ENCODE data around the gene SMIM44. TPM values are rescaled to one million over a fixed set of nuclear protein-coding genes. Genes with fewer than 3 reads are reported as not detected.

Gene SMIM44
- total and polyA plus RNA-seq, 2 donors: not detected

DNA sequence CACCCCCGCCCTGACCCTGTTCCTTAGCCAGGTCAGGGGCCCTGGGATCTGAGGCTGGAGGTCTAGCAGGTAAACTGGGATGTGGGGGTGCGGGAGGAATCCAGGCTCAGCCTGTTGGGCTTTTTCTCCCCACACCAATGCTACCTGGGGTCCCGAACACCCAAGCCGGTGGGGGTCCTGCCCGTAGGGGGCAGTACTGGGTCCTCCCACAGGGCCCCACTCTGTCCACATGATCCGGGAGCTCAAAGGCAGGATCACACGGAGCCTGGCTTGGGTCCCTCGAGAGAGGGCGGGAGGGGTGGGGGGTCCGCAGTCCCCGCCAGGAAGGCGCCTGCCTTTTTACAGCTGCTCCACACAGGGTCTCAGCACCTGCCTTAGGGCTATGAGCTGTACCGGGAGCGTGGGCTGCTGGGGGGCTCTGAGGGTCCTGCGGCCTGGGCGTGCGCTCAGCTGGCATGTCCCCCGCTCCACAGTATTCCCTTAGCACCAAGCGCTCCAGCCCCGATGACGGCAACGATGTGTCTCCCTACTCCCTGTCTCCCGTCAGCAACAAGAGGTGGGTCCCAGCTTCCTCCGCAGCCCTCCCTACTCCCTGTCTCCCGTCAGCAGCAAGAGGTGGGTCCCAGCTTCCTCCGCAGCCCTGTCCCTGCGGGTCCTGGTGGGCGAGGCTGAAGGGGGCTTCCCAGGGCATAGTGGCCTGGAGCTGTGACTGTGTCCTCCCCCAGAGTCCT is 43.4 kb upstream of the SMIM44 start:
- peaks cover 68 to 83% of the 10 kb centered on the region in 2 donors for H3K36me3 ChIP-seq (ENCODE audit: control insufficient read depth in 2 of 2, insufficient read depth in 2 of 2, low read length in 1 of 2)
- H3K9me3 ChIP-seq (ENCODE audit: control insufficient read depth in 2 of 2, insufficient read depth in 1 of 2, low read length in 1 of 2): no peaks in the 10 kb centered on the region
- no peak for DNase-seq (ENCODE audit: low read depth in 6 of 9, low spot score in 9 of 9)
- H3K4me3 ChIP-seq (ENCODE audit: low read length in 2 of 2): no peak overlapping the region
- H3K27me3 ChIP-seq (ENCODE audit: control insufficient read depth in 2 of 2, insufficient read depth in 1 of 2, low read length in 1 of 2): no peaks in the 10 kb centered on the region
- 98% methylated on average over 28 of the region's 28 CpGs for WGBS
- no peak overlapping the region for H3K27ac ChIP-seq (ENCODE audit: low read depth in 1 of 2, low read length in 1 of 2)
- no peaks in the 10 kb centered on the region for H3K4me1 ChIP-seq (ENCODE audit: control insufficient read depth in 2 of 2, insufficient read depth in 2 of 2, low read length in 2 of 2)

DNA sequence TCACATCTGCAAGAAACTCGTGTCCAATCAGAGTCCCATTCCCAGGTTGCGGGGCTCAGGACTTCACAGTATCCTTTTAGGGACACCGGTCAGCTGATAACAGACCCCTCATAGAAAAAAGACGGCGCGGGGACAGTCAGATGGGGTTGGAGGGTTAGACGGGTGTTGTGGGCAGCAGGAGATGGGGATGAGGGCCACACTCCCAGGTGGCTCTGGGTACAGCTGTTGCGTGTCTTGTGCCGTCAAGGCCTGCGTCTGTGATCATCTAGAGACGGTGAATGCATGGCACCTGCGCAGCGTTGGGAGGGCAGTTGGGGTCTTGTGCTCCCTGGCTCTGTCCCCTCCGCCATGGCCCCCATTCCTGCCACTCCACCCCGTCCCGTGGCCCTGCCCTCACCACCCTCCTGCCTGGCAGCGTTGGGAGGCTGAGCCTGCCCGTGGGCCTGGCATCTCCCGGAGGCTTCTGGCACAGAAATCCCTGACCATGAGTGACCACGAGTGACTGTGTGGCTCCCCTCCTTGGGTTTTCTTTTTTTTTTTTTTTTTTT is 41.7 kb upstream of the SMIM44 start:
- H3K4me1 ChIP-seq (ENCODE audit: control insufficient read depth in 2 of 2, insufficient read depth in 2 of 2, low read length in 2 of 2): no peaks in the 10 kb centered on the region
- no peaks in the 10 kb centered on the region for H3K9me3 ChIP-seq (ENCODE audit: control insufficient read depth in 2 of 2, insufficient read depth in 1 of 2, low read length in 1 of 2)
- no peak overlapping the region for H3K27ac ChIP-seq (ENCODE audit: low read depth in 1 of 2, low read length in 1 of 2)
- peaks cover 57 to 80% of the 10 kb centered on the region in 2 donors for H3K36me3 ChIP-seq (ENCODE audit: control insufficient read depth in 2 of 2, insufficient read depth in 2 of 2, low read length in 1 of 2)
- no peak for DNase-seq (ENCODE audit: low read depth in 6 of 9, low spot score in 9 of 9)
- 97% methylated on average over 20 of the region's 20 CpGs for WGBS
- H3K4me3 ChIP-seq (ENCODE audit: low read length in 2 of 2): no peak overlapping the region
- H3K27me3 ChIP-seq (ENCODE audit: control insufficient read depth in 2 of 2, insufficient read depth in 1 of 2, low read length in 1 of 2): no peaks in the 10 kb centered on the region

DNA sequence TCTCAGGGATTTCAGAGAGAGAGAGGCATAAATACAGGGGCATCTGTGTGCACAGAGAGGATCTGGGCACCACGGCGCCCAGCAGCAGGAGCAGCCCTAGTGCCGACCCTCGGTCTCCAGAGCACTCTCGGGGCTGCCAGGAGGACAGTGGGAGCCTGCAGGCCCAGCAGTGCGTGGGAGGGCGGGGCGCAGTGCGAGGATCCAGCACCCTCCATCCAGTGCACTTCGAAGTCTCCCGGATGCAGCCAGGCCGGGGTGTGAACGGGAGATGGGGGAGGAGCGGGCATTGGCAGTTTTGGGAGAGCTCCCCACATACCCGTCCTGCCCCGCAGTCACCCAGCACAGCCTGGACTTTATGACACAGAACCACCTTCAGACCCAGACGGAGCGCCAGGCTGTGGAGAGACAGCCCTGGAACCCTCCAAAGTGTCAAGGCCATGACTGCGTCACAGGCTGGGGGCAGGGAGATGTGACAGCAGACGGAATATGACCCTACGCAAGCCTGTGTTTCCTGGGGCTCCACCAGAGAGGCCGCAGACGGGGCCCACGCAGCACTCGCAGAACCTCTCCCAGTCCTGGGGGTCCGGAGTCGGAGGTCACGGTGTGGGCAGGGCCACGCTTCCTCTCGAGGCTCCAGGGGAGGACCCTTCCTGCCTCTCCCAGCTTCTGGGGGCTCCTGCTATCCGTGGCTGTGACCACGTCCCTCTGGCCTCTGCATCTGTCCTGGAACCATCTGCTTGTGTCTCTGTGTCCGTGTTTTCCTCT is 41.0 kb upstream of the SMIM44 start:
- Histone ChIP-seq H3K4me1 (ENCODE audit: control insufficient read depth in 2 of 2, insufficient read depth in 2 of 2, low read length in 2 of 2) (no peaks in the 10 kb centered on the region), H3K4me3 (ENCODE audit: low read length in 2 of 2) (no peak overlapping the region), H3K27me3 (ENCODE audit: control insufficient read depth in 2 of 2, insufficient read depth in 1 of 2, low read length in 1 of 2) (no peaks in the 10 kb centered on the region), H3K9me3 (ENCODE audit: control insufficient read depth in 2 of 2, insufficient read depth in 1 of 2, low read length in 1 of 2) (no peaks in the 10 kb centered on the region), H3K27ac (ENCODE audit: low read depth in 1 of 2, low read length in 1 of 2) (no peak overlapping the region), H3K36me3 (ENCODE audit: control insufficient read depth in 2 of 2, insufficient read depth in 2 of 2, low read length in 1 of 2) (peaks cover 64 to 84% of the 10 kb centered on the region in 2 donors)
- 99% methylated on average over 33 of the region's 33 CpGs for WGBS
- DNase-seq (ENCODE audit: low read depth in 6 of 9, low spot score in 9 of 9): no peak

DNA sequence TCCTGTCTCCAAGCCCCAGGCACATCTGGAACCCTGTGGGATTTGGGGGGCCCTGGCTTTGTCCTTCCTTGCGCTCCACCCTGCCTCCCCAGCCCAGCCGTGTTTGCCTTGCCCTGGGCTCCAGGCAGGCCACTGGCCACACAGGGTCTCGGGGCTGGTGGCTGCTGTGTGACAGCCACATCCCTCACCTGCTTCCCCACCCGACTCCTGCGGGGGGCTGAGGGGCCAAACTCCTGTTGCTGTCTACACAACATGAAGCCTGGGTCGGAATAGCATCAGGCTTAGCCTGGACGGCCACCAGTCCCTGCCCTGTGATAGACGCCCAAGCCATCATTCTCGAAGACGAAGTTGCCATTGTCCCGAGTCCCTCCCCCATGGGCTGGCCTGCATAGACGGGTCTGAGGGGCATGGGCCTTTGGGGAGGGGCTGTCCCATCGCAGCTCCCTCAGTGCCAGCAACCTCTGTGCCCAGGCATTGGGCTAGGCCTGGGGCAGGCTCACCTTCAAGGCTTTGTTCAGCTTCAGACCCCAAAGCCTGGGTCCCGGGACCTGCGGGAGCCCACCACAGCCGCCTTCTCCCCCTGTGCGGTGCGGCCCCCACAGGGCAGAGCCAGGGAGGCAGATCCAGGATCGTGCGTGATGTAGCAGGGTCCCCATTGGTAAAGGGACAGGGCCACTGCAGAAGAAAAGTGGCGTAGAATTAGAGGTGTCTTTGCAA is 40.3 kb upstream of the SMIM44 start:
- peaks cover 70 to 89% of the 10 kb centered on the region in 2 donors for H3K36me3 ChIP-seq (ENCODE audit: control insufficient read depth in 2 of 2, insufficient read depth in 2 of 2, low read length in 1 of 2)
- no peaks in the 10 kb centered on the region for H3K9me3 ChIP-seq (ENCODE audit: control insufficient read depth in 2 of 2, insufficient read depth in 1 of 2, low read length in 1 of 2)
- no peak overlapping the region for H3K27ac ChIP-seq (ENCODE audit: low read depth in 1 of 2, low read length in 1 of 2)
- no peaks in the 10 kb centered on the region for H3K4me1 ChIP-seq (ENCODE audit: control insufficient read depth in 2 of 2, insufficient read depth in 2 of 2, low read length in 2 of 2)
- no peak for DNase-seq (ENCODE audit: low read depth in 6 of 9, low spot score in 9 of 9)
- no peak overlapping the region for H3K4me3 ChIP-seq (ENCODE audit: low read length in 2 of 2)
- 97% methylated on average over 21 of the region's 21 CpGs for WGBS
- no peaks in the 10 kb centered on the region for H3K27me3 ChIP-seq (ENCODE audit: control insufficient read depth in 2 of 2, insufficient read depth in 1 of 2, low read length in 1 of 2)

DNA sequence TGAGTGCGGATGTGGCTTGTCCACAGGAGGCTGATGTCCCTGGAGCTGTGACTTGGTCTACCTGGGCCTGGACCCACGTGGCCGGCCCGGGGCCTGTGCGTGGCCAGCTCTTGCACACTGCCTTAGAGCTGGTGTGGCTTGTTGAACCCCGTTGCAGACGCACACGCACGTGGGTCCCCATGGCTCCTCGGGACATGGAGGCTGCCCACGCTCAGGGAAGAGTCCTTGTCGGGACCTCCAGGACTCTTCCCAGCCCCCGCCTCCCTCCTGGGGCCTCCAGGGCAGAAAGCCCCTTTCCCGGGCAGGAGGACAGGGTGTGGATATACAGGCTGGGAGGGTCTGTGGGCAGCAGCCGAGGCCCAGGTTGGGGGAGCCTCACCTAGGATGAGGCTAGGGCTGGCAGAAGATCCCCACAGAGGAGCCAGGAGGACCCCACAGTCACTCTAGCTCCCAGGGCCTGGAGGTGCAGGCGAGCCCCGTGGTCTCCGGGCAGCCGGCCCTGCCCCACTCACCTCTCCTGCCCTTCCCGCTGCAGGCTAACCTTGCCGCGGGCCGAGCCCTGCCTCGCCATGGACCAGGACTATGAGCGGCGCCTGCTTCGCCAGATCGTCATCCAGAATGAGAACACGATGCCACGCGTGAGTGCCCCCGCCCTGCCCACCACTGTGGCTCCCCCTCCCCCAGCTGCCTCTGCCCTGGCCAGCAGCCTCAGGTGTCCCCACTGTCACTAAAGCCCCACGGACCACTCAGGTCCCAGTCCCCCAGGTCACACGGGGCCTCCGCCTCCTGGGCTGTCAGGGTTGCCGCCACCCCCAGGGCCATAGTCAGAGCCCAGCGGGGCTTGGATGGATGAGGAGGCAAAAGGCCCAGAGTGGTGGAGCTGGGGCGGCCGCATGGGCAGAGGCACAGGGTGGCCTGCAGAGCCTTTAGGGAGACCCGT is 39.5 kb upstream of the SMIM44 start:
- Histone ChIP-seq H3K27me3 (ENCODE audit: control insufficient read depth in 2 of 2, insufficient read depth in 1 of 2, low read length in 1 of 2) (no peaks in the 10 kb centered on the region), H3K4me3 (ENCODE audit: low read length in 2 of 2) (no peak overlapping the region), H3K9me3 (ENCODE audit: control insufficient read depth in 2 of 2, insufficient read depth in 1 of 2, low read length in 1 of 2) (no peaks in the 10 kb centered on the region), H3K27ac (ENCODE audit: low read depth in 1 of 2, low read length in 1 of 2) (no peak overlapping the region), H3K4me1 (ENCODE audit: control insufficient read depth in 2 of 2, insufficient read depth in 2 of 2, low read length in 2 of 2) (no peaks in the 10 kb centered on the region), H3K36me3 (ENCODE audit: control insufficient read depth in 2 of 2, insufficient read depth in 2 of 2, low read length in 1 of 2) (peaks cover 66 to 85% of the 10 kb centered on the region in 2 donors)
- 98% methylated on average over 40 of the region's 40 CpGs for WGBS
- no peak for DNase-seq (ENCODE audit: low read depth in 6 of 9, low spot score in 9 of 9)

DNA sequence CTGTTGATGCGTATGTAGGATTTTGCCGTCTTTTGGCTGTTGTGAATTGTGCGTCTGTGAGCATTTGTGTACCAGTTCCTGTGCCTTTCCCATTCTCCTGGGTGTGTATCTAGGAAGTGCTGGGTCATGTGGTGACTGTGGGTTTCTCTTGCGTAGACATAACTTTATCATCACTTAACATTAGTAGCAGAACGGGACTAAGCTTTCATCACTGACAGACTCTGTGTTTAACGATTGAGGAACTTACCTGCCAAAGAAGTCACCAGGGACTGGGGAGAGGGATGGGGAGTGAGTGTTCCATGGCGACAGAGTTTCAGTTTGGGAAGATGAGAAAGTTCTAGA is 37.8 kb upstream of the SMIM44 start:
- Histone ChIP-seq H3K4me1 (ENCODE audit: control insufficient read depth in 2 of 2, insufficient read depth in 2 of 2, low read length in 2 of 2) (peaks cover 2 to 5% of the 10 kb centered on the region in 2 donors), H3K4me3 (ENCODE audit: low read length in 2 of 2) (no peak overlapping the region), H3K9me3 (ENCODE audit: control insufficient read depth in 2 of 2, insufficient read depth in 1 of 2, low read length in 1 of 2) (no peaks in the 10 kb centered on the region), H3K27me3 (ENCODE audit: control insufficient read depth in 2 of 2, insufficient read depth in 1 of 2, low read length in 1 of 2) (no peaks in the 10 kb centered on the region), H3K36me3 (ENCODE audit: control insufficient read depth in 2 of 2, insufficient read depth in 2 of 2, low read length in 1 of 2) (peaks cover 56 to 69% of the 10 kb centered on the region in 2 donors), H3K27ac (ENCODE audit: low read depth in 1 of 2, low read length in 1 of 2) (no peak overlapping the region)
- WGBS: 94% methylated on average over 7 of the region's 7 CpGs
- DNase-seq (ENCODE audit: low read depth in 6 of 9, low spot score in 9 of 9): no peak

DNA sequence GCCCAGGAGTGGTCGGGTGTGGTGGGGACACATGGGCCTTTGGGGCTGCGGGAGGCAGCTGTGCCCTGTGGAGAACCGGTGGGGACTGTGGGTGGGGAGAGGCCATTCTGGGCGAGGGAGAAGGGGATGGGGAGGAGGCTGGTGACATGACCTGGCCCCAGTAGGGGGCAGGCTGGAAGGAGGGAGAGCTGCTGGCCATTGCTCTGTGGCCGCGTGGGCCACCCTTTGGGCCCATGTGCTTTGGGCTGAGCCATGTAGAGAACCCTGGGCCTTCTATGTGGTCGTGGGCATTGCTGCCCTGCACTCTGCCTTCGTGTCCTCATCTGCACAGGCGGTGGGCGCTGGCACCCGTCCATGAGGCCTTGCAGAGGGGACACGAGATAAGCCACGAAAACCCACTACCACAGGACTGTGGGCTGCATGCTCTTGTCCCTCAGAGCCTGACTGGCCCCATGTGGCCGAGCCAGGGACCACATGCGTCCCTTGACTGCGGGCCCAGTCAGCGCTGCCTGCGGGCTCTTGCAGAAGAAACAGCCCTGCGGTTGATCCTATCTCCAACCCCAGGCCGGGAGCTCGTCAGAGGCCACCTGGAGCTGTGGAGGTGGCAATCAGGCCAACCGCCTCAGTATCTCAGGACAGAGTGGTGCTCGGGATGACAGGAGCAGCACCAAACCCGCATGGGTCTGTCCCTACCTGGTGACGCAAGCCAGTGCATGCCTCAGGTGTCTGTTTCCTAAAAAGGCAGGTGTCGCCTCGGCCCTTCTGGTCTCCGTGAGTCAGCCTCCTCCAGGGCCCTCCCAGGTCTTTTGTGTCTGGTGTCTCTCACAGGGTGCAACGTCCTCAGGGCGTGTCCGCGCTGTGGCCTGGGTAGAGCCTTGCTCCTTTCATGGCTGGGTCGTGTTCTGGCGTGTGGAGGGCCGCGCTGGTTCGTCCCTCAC is 37.2 kb upstream of the SMIM44 start:
- Histone ChIP-seq H3K27ac (ENCODE audit: low read depth in 1 of 2, low read length in 1 of 2) (no peak overlapping the region), H3K4me1 (ENCODE audit: control insufficient read depth in 2 of 2, insufficient read depth in 2 of 2, low read length in 2 of 2) (peaks cover 6 to 7% of the 10 kb centered on the region in 2 donors), H3K27me3 (ENCODE audit: control insufficient read depth in 2 of 2, insufficient read depth in 1 of 2, low read length in 1 of 2) (no peaks in the 10 kb centered on the region), H3K9me3 (ENCODE audit: control insufficient read depth in 2 of 2, insufficient read depth in 1 of 2, low read length in 1 of 2) (no peaks in the 10 kb centered on the region), H3K4me3 (ENCODE audit: low read length in 2 of 2) (no peak overlapping the region), H3K36me3 (ENCODE audit: control insufficient read depth in 2 of 2, insufficient read depth in 2 of 2, low read length in 1 of 2) (peaks cover 50 to 63% of the 10 kb centered on the region in 2 donors)
- no peak for DNase-seq (ENCODE audit: low read depth in 6 of 9, low spot score in 9 of 9)
- WGBS: 97% methylated on average over 37 of the region's 37 CpGs

DNA sequence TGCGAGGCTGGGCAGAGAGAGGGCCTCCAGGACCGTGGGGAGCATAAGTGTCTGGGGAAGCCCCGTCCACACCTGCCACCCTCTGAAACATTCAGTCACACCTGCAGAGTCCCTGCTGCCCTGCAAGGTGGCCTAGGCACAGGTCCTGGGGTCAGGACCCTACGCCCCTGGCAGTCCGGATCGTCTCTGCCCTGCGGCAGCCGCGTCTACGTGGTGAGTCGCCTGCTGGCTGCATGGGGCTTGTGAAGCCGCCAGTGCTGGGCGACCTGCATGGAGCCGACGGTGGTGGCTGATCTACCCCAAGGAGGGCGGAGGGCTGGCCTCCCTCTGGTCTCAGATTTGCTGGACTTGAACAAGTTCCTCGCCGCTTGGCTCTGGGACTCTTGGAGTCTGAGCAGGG is 35.9 kb upstream of the SMIM44 start:
- Histone ChIP-seq H3K27me3 (ENCODE audit: control insufficient read depth in 2 of 2, insufficient read depth in 1 of 2, low read length in 1 of 2) (no peaks in the 10 kb centered on the region), H3K9me3 (ENCODE audit: control insufficient read depth in 2 of 2, insufficient read depth in 1 of 2, low read length in 1 of 2) (no peaks in the 10 kb centered on the region), H3K4me1 (ENCODE audit: control insufficient read depth in 2 of 2, insufficient read depth in 2 of 2, low read length in 2 of 2) (peaks cover 6 to 7% of the 10 kb centered on the region in 2 donors), H3K27ac (ENCODE audit: low read depth in 1 of 2, low read length in 1 of 2) (no peak overlapping the region), H3K36me3 (ENCODE audit: control insufficient read depth in 2 of 2, insufficient read depth in 2 of 2, low read length in 1 of 2) (peaks cover 42 to 54% of the 10 kb centered on the region in 2 donors), H3K4me3 (ENCODE audit: low read length in 2 of 2) (no peak overlapping the region)
- DNase-seq (ENCODE audit: low read depth in 6 of 9, low spot score in 9 of 9): no peak
- 97% methylated on average over 18 of the region's 18 CpGs for WGBS
